ENCODE results near the gene DDB1. TPM values are rescaled to one million over a fixed set of nuclear protein-coding genes. Genes with fewer than 3 reads are reported as not detected.

Gene DDB1
- total and polyA plus RNA-seq, 2 of the 13 experiments (the other 11 are each of a cell fraction or from before 2014, with no cell fraction given), result 217 to 266 TPM

GRCh38 chr11:61334434-61335354, 1.8 kb upstream of the DDB1 start (continued):
- TF ChIP-seq MLX (CRISPR knock-in tag; IDR thresholded peaks at IDR 0.05) (peak; percentile 94), DRAP1 (CRISPR knock-in tag; IDR thresholded peaks at IDR 0.05) (peak; percentile 86), ZFY (CRISPR knock-in tag; IDR thresholded peaks at IDR 0.05) (peak; percentile 69), ZNF382 (CRISPR knock-in tag; IDR thresholded peaks at IDR 0.05; ENCODE audit: borderline replicate concordance) (no peak), ZNF230 (CRISPR knock-in tag; IDR thresholded peaks at IDR 0.05) (peak; percentile 23; the same call in 1 of the 2 replicates), DNMT1 (CRISPR knock-in tag; IDR thresholded peaks at IDR 0.05) (peak; percentile 83; the same call in 1 of the 2 replicates), HIC2 (CRISPR knock-in tag; IDR thresholded peaks at IDR 0.05; ENCODE audit: low read depth) (peak; percentile 70; the same call in 1 of the 2 replicates), THAP8 (CRISPR knock-in tag; IDR thresholded peaks at IDR 0.05; ENCODE audit: borderline replicate concordance) (no peak), NCOA2 (CRISPR knock-in tag; IDR thresholded peaks at IDR 0.05) (peak; percentile 30; the same call in 1 of the 2 replicates), ZBTB10 (CRISPR knock-in tag; IDR thresholded peaks at IDR 0.05; ENCODE audit: borderline replicate concordance) (no peak), REST (IDR thresholded peaks at IDR 0.05; ENCODE audit: borderline replicate concordance in 1 of 2, low read depth in 1 of 2, low read length in 2 of 2) (peak in 1 of 2 experiments; percentile 24; a peak in 1 of 4 replicates), MYPOP (CRISPR knock-in tag; IDR thresholded peaks at IDR 0.05) (peak; percentile 12; the same call in 1 of the 2 replicates), ZNF335 (CRISPR knock-in tag; IDR thresholded peaks at IDR 0.05) (0 out of 2 replicates have a peak, but pooled peaks have one; percentile 38), NR2F2 (IDR thresholded peaks at IDR 0.05; ENCODE audit: borderline replicate concordance, low read depth) (no peak; the same call in 1 of the 2 replicates)
